ENCODE results near the gene IFNA21.
"Not testable (repeated sequence)": the region's sequence is repeated elsewhere in the genome, so short reads cannot be mapped to it uniquely, and the experiment has no call there.

IFNA21 gene

DNA sequence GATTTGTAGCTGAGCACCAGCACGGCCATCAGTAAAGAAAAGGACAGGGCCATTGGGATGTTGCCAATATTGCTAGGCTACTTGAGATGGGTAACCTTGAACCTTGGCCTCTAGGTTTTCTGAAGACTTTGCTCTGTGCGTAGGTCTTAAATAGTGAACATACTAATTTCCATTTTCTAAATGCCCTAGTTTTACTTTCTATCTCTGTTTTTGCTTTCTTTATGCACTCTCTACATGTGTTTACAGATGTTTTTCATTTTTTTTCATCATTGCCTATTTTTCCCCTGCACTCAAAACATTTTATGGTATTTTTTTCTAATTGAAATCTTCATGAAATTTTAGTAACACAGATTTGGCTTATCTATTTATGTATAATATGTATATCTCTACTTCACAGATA is at the start of gene IFNA21:
IFNA21 (minus strand) TSS at position 101 of the 400 bp plus-strand sequence; CDS start at position 53, 48 bp downstream.
- not testable (repeated sequence) for FAIRE-seq

DNA sequence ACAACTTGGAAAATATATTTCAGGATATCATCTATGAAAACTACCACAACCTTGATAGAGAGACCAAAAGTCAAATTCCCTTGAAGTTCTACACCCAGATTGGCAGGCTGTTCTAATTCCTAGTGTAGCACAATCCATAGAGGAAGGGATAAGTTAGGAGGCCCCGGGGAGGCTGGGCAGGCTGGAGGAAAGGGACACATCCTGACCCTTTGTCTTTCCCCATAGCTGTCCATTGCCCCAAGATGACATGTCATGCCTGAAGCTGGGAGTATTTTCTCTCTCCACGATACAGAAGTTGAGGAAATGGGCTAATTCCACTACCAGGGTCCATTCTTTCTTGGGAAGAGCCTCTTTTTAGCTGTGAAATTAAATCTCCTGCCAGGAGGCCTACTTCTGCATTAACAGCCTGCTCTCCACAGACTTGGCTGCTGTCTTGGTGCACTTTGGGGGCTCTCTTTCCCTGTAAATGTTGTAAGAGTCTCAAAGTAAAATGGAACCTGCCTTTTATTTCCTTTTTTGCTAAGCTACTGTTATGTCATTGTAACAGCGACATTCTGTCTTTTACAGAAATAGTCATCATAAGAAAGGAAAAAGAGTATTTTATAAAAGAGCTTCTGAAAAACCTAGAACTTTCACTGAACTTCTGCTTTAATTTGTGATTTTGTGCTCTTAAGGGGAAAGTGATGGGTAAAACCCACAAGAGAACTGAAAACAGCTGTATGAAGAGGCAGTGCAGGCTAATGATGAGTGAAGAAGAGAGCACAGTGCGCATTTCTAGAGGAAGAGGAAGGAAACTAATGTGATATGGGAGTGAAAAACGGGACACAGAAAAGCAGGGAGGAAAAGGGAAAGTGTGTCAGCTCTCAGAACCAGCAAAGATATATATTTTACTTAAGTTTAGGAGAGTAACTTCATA is 47.2 kb upstream of the IFNA21 start:
- peak; percentile 42 for FAIRE-seq

DNA sequence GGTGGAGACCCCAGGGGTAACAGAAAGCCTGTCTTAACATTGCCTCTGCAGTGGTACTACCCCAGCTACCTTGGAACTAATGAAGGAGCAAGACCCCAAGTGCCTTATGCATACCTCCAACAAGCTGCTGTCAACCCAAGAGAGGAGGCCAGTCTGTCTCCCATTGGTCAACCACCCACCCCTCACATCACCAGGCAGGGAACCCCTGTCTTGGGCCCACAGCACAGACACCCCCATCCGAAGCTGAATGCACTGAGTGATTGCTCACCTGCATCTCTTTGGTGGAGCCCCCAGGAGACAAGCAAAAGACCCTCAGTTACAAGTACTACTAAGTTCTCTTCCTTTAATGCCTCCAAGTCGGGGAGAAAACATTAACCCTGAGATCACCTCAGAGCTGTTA is 45.7 kb upstream of the IFNA21 start:
- FAIRE-seq = not testable (repeated sequence)

DNA sequence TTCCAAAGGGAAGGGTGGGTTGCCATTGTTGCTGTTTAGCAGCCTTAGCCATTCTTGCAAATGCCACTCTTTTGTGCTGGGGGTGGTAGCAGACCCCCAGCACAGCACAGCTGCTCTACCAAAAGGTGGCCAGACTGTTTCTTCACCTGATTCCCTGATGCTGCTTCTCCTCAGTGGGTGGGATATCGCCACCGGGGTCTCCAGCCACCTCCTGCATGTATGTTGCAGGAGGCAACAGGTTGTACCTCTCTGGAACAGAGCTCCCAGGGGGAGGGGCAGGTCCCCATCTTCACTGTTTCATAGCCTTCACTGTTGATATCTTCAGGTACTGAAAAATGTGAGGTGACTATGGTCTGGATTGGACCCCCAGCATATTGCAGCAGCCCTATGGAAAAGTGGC is 44.3 kb upstream of the IFNA21 start:
- not testable (repeated sequence) for FAIRE-seq

DNA sequence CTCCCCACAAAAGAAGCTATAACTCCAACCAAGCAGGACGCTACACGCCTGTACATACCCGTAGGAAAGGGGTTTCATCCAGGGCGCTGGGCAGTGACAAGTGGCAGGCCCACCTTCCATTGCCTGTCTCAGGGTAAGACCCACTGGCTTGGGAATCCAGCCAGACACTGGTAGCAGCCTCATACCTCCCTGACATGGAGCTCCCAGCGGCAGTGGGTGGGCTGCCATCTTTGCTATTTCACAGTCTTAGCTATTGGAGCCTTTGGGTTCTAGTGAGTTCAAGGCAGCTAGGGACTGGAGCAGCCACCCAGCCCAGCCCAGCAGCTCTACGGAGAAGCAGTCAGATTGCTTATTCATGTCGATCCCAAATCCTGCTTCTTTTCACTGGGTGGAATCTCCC is 43.9 kb upstream of the IFNA21 start:
- FAIRE-seq = no peak

DNA sequence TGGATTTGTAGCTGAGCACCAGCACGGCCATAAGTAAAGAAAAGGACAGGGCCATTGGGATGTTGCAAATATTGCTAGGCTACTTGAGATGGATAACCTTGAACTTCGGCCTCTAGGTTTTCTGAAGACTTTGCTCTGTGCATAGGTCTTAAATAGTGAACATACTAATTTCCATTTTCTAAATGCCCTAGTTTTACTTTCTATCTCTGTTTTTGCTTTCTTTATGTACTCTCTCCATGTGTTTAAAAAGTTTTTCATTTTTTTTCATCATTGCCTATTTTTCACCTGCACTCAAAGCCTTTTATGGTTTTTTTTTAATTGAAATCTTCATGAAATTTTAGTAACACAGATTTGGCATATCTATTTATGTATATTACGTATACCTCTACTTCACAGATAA is 40.6 kb upstream of the IFNA21 start, which contains the start of gene IFNA10:
IFNA10 (minus strand) TSS at position 101 of the 400 bp plus-strand sequence; CDS start at position 55, 46 bp downstream.
- FAIRE-seq = not testable (repeated sequence)

DNA sequence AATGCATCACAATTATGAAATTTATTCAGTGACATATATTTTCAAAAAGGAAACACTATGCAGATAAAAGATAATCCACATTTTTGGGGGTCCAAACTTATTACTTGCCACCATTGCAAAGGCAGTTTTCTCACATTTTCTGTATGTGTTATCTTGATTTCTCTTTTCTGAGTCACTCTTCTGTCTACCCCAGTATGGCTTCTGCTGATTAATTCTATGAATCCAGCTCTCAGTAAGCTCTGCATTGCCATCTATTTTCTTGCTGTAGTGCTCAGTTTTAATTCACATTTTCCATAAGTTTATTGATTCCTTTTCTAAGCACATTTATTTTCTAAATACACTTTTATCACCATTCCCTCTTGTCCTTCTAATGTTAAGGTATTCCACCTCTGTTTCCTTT is 38.7 kb upstream of the IFNA21 start:
- no peak for FAIRE-seq

DNA sequence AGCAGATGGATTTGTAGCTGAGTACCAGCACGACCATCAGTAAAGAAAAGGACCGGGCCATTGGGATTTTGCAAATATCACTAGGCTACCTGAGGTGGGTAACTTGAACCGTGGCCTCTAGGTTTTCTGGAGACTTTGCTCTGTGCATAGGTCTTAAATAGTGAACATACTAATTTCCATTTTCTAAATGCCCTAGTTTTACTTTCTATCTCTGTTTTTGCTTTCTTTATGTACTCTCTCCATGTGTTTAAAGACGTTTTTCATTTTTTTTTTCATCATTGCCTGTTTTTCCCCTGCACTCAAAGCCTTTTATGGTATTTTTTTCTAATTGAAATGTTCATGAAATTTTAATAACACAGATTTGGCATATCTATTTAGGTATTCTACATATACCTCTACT is 35.6 kb upstream of the IFNA21 start, which contains the start of gene IFNA7:
IFNA7 (minus strand) TSS at position 101 of the 400 bp plus-strand sequence; CDS start at position 61, 40 bp downstream.
- not testable (repeated sequence) for FAIRE-seq

DNA sequence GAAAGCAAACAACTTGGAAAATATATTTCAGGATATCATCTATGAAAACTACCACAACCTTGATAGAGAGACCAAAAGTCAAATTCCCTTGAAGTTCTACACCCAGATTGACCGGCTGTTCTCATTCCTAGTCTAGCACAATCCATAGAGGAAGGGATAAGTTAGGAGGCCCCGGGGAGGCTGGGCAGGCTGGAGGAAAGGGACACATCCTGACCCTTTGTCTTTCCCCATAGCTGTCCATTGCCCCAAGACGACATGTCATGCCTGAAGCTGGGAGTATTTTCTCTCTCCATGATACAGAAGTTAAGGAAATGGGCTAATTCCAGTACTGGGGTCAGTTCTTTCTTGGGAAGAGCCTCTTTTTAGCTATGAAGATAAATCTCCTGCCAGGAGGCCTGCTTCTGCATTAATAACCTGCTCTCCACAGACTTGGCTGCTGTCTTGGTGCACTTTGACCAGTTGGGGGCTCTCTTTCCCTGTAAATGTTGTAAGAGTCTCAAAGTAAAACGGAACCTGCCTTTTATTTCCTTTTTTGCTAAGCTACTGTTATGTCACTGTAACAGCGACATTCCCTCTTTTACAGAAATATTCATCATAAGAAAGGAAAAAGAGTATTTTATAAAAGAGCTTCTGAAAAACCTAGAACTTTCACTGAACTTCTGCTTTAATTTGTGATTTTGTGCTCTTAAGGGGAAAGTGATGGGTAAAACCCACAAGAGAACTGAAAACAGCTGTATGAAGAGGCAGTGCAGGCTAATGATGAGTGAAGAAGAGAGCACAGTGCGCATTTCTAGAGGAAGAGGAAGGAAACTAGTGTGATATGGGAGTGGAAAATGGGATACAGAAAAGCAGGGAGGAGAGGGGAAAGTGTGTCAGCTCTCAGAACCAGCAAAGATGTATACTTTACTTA is 28.7 kb upstream of the IFNA21 start:
- FAIRE-seq = not testable (repeated sequence)

DNA sequence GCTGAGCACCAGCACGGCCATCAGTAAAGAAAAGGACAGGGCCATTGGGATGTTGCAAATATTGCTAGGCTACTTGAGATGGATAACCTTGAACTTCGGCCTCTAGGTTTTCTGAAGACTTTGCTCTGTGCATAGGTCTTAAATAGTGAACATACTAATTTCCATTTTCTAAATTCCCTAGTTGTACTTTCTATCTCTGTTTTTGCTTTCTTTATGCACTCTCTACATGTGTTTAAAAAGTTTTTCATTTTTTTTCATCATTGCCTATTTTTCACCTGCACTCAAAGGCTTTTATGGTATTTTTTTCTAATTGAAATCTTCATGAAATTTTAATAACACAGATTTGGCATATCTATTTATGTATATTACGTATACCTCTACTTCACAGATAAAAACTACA is 21.0 kb upstream of the IFNA21 start, which contains the start of gene IFNA4:
IFNA4 (minus strand) TSS at position 101 of the 400 bp plus-strand sequence; CDS start at position 45, 56 bp downstream.
- not testable (repeated sequence) for FAIRE-seq

DNA sequence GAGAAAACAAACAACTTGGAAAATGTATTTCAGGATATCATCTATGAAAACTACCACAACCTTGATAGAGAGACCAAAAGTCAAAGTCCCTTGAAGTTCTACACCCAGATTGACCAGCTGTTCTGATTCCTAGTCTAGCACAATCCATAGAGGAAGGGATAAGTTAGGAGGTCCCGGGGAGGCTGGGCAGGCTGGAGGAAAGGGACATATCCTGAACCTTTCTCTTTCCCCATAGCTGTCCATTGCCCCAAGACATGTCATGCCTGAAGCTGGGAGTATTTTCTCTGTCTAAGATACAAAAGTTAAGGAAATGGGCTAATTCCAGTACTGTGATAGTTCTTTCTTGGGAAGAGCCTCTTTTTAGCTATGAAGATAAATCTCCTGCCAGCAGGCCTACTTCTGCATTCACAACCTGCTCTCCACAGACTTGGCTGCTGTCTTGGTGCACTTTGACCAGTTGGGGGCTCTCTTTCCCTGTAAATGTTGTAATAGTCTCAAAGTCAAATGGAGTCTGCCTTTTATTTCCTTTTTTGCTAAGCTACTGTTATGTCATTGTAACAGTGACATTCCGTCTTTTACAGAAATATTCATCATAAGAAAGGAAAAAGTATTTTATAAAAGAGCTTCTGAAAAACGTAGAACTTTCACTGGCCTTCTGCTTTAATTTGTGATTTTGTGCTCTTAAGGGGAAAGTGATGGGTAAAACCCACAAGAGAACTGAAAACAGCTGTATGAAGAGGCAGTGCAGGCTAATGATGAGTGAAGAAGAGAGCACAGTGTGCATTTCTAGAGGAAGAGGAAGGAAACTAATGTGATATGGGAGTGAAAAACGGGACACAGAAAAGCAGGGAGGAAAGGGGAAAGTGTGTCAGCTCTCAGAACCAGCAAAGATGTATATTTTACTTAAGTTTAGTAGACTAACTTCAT is 16.6 kb upstream of the IFNA21 start:
- FAIRE-seq = peak; percentile 75

DNA sequence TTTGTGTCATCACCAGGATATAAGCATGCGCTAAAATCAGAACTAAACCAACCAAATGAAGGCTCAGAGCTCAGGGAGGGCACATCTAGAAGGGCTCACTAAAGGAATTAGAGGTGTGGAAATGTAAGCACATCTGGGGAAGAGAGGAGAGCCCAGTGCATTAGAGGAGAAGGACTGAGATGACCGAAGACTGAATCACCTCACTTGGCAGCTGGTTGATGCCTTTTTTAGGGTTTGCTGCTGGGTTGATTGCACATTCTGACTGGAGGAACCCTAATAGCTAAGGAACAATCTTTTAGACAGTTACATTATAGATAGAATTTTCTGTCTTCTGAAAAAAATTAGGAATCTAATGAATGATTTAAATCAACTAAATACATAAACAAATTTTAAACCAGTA is 8.2 kb upstream of the IFNA21 start:
- no peak for FAIRE-seq

DNA sequence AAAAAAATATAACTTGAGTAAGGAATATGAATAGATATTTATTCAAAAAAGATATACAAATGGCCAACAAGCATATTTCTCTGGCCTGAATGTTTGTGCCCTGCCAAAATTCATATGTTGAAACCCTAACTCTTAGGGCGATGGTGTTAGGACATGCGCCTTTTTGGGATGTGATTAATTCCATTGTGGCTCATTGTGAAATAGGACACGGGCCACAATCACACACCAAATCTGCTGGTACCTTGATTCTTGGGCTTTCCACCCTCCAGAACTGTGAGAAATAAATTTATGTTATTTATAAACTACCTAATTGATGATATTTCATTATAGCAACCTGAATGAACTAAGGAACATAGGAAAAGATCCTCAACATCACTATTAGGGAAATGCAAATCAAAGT is 5.7 kb upstream of the IFNA21 start:
- no peak for FAIRE-seq

DNA sequence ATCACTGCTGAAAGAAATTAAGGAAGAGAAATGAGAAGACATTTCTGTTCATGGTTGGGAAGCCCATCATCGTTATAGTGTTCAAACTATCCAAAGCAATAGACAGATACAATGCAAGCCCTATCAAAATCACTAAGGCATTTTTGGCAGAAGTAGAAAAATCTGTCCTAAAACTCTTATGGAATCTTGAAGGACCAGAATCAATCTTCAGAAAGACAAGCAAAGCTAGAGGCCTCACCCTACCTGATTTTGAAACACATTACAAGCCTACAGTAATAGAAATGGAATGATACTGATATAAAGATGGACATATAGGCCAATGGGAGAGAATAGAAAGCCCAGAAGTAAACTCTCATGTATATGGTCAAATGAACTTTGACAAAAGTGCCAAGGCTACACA is 4.9 kb upstream of the IFNA21 start:
- no peak for FAIRE-seq

DNA sequence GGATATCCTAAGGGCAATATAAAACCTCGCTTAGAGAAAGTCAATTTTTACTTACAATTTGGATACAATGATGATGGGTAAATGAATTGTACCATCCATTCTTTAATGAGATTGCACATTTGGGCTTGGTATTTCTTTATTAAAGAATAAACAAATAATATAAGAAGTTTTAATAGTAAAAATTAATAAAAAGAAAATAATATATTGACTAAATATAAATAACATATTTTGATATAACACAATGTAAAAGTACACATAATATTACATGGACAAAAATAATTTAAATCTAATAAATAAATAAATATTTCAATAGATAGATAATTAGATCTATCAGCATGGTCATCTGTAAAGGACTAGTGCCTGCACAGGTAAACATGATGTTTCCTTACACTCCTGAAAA is 944 bp downstream of the IFNA21 start:
- FAIRE-seq = peak; percentile 85

DNA sequence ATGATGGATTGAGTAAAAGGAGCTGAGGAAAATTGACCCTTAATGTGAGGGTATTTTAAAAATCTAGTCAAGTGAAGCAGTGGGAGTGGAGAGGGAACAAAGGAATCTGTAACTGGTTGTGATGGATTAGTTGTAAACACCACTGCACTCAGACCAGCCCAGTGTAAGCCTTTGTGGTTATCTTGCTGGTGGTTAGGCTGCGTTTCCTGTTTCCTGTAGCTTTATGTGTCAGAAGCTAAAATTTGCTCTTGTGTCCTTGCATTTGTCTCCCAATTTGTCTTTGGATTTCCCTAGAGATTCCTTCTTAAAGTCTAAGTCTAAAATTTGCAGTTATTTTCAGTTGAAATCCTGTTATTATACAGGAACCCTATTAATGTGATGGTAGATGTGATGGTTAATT is 6.3 kb downstream of the IFNA21 start:
- no peak for FAIRE-seq

DNA sequence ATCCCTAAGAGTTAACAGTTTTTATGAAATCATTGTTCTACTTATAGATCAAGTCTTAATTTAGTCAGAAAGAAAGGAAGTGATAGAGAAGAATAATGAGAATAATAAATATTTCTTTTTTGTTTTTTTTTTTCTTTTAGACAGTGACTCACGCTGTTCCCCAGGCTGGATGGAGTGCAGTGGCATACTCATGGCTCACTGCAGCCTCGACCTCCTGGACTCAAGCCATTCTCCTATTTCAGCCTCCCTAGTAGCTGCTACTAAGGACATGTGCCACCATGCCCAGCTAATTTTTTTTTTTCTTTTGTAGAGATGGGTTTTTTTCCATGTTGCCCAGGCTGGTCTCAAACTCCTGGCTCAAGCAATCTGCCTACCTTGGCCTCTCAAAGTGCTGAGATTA is 11.0 kb downstream of the IFNA21 start:
- no peak for FAIRE-seq

DNA sequence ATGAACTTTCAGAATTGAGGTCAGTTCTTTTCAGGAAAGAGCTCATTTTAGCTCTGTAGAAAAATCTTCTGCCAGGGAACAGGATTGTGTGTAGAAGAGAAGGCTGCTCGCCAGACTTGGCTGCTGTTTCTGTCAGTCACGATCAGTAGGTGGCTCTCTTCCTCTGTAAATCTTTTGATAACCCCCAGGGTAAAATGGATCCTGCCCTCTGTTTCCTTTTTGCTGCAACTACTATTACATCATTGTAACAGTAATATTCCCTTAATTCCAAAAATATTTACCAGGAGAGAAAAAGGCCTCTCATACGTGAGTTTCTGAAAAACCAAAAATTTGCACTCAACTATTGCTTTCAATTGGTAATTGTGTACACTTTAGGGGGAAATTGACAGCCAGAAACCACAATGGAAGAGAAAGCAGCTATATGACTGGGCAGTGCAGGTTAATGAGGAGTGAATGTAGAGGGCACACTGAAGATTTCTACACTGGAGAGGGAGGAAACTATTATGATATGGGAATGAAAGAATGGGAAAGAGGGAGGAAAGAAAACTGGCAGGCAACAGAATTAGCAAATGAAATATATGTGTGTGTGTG is 12.3 kb downstream of the IFNA21 start:
- FAIRE-seq = no peak

DNA sequence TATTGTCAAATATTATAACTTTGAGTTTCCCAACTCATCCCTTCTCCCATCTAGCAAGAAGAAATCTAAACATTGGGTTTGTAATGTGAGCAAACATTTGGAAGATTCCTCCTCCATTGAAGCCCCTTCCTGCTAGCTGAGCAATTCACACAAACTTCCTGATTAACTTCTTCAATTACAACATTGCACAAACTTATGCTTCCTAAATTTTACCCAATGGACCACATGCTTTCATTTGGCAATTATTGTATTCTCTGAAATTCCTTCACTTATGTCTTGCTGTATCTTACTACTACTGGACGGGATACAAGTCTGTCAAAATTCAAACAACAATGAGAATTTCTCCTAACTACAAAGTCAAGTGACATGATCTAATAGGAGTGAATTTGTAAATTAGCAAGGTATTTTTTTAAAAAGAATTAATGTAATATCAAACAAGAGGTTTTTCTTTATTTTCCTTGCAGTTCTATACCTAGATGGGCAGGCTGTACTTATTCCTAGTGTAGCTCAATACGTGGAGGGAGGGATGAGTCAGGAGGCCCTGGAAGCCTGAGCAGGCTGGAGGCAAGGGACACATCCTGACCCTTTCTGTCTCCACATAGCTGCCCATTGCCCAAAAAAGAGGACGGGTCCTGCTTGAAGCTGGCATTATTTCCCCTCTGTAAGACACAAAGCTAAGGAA is 13.0 kb downstream of the IFNA21 start:
- FAIRE-seq = no peak

DNA sequence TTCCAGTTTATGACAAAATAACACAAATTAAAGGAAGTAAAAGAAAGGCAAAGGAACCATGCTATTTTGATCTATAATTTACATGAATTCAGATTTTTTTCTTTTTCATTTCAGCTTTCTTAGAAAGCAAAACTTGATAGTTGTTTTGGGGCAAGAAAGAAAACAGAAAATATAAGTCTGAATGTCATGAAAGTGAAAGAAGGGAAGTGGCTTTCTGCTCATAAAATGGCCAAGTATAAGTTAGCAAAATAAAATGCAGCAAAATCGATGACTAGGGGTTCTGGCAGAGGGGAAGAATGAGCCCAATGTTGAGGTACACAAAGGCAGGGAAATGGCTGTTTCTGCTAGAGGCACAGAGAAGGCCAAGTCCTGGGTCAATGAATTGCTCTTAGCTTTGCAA is 21.9 kb downstream of the IFNA21 start:
- no peak for FAIRE-seq

DNA sequence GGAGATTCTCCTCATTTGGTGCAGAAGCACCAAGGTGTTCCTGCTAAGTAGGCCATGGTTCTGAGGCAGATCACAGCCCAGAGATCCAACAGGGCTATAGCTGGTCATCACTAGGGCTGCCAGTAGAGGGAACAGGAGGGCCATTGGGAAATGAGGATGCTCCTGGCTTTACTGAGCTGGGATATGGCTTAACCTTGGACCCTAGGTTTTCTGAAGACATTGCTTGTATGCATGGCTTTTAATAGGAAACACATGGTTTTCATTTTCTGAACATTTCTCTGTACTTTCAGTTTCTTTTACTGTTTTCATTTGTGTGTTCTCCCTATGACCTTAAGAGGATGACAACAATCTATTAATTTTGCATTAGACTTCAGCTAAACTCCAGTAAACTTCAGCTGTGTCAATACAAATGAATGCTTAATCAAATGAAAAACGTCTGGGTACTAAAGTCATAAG is 25.0 kb downstream of the IFNA21 start, which contains the start of gene IFNW1:
IFNW1 (minus strand) TSS at position 406 of the 456 bp plus-strand sequence; CDS start at position 144, 262 bp downstream.
- FAIRE-seq = no peak
